Activated CD4-positive, alpha-beta T cell treated with anti-CD3 and anti-CD28 coated beads, Interleukin-2, amount 10 ng/mL, durations not matched to agents 24 days and 14 days (primary cell): ENCODE measurements around the gene PSD. TPM values are rescaled to one million over a fixed set of nuclear protein-coding genes. Genes with fewer than 3 reads are reported as not detected.

Experiments used
- DNase-seq: peaks from one replicate; pipeline ENCODE4 v3.0.0; 2022
- H3K27ac Mint-ChIP-seq: one replicate; pipeline ENCODE4 v1.8.0; 2022; ENCODE audit warnings: mild to moderate bottlenecking, mixed read lengths
- H3K27me3 Mint-ChIP-seq: one replicate; pipeline ENCODE4 v1.8.0; 2022; ENCODE audit warnings: mixed read lengths
- H3K36me3 Mint-ChIP-seq: one replicate; pipeline ENCODE4 v1.8.0; 2022; ENCODE audit warnings: low read depth, mild to moderate bottlenecking, mixed read lengths
- H3K4me1 Mint-ChIP-seq: one replicate; pipeline ENCODE4 v1.8.0; 2021; ENCODE audit warnings: mixed read lengths
- H3K4me3 Mint-ChIP-seq: one replicate; pipeline ENCODE4 v1.8.0; 2022; ENCODE audit warnings: mild to moderate bottlenecking, moderate library complexity, mixed read lengths
- H3K9me3 Mint-ChIP-seq: one replicate; pipeline ENCODE4 v1.8.0; 2021; ENCODE audit warnings: mixed read lengths
- intact Hi-C: fragments of 100-400 bp; cut with micrococcal nuclease; formaldehyde crosslinking; loops from one replicate; pipeline ENCODE4 v1.15.1; 2023
- total RNA-seq: library from RNA; stranded (reverse); gene quantifications from 2 replicates; pipeline ENCODE4 v1.2.3, GENCODE V29; 2022

PSD gene
- total RNA-seq, 1 donor from 2014 or later, result 10.4 TPM

GRCh38 chr10:102421507-102421756 lies 2.8 kb upstream of the PSD start:
- no peaks in the 10 kb centered on the region for H3K9me3 Mint-ChIP-seq
- H3K4me1 Mint-ChIP-seq, result peaks cover 26% of the 10 kb centered on the region
- peaks cover 18% of the 10 kb centered on the region for H3K27me3 Mint-ChIP-seq
- no peak for DNase-seq
- peaks cover 17% of the 10 kb centered on the region for H3K36me3 Mint-ChIP-seq
- H3K4me3 Mint-ChIP-seq, result peak overlapping the region; percentile 96
- intact Hi-C loops, result loop anchor here (1.0 kb wide), 5 partner anchors 11 to 81 kb away; partner anchors contain the start of genes ACTR1A and CUEDC2
- peak overlapping the region; percentile 95 for H3K27ac Mint-ChIP-seq

- Mint-ChIP-seq H3K9me3 (no peaks in the 10 kb centered on the region), H3K4me3 (peak within 1 kb of the TSS; percentile 96), H3K36me3 (peaks cover 17% of the 10 kb centered on the region), H3K27ac (peak within 1 kb of the TSS; percentile 95), H3K4me1 (peaks cover 26% of the 10 kb centered on the region), H3K27me3 (peaks cover 21% of the 10 kb centered on the region)
- intact Hi-C loops, result loop anchor here (1.0 kb wide), 6 partner anchors 11 to 269 kb away; partner anchors contain the start of genes ACTR1A, CUEDC2 and NOLC1
- DNase-seq, result peak; percentile 99
These were observed 2.3 kb upstream of the PSD start, which contains the start of gene FBXL15 for GRCh38 chr10:102420714-102421506. Gene FBXL15, plus strand, starts transcription at chr10:102420836. Its CDS starts 294 bp downstream, at chr10:102421130.

- Mint-ChIP-seq H3K36me3 (peaks cover 14% of the 10 kb centered on the region), H3K9me3 (no peaks in the 10 kb centered on the region), H3K4me3 (peak overlapping the region; percentile 96), H3K27ac (peak overlapping the region; percentile 95), H3K27me3 (peaks cover 21% of the 10 kb centered on the region), H3K4me1 (peaks cover 26% of the 10 kb centered on the region)
- peak; percentile 75 for DNase-seq
- intact Hi-C loops, result loop anchor here (1.0 kb wide), 1 partner anchor 268 kb away; the partner anchor contains the start of gene NOLC1
These were observed 1.7 kb upstream of the PSD start for GRCh38 chr10:102420181-102420713.

- Mint-ChIP-seq H3K27me3 (peaks cover 21% of the 10 kb centered on the region), H3K27ac (peak overlapping the region; percentile 95), H3K36me3 (peaks cover 12% of the 10 kb centered on the region), H3K4me1 (peaks cover 26% of the 10 kb centered on the region), H3K4me3 (peak overlapping the region; percentile 96), H3K9me3 (no peaks in the 10 kb centered on the region)
- DNase-seq, result peak; percentile 96
- intact Hi-C loops, result loop anchor here (1.0 kb wide), 1 partner anchor 267 kb away; the partner anchor contains the start of gene NOLC1
These were observed 940 bp upstream of the PSD start for GRCh38 chr10:102419269-102420180.

GRCh38 chr10:102416695-102417094 lies 1.9 kb downstream of the PSD start:
- Mint-ChIP-seq H3K4me1 (peaks cover 23% of the 10 kb centered on the region), H3K36me3 (peaks cover 2% of the 10 kb centered on the region), H3K27ac (no peak overlapping the region), H3K4me3 (no peak overlapping the region), H3K9me3 (no peaks in the 10 kb centered on the region), H3K27me3 (peaks cover 27% of the 10 kb centered on the region)
- no peak for DNase-seq
- intact Hi-C loops, result no loop called here

- Mint-ChIP-seq H3K4me3 (no peak overlapping the region), H3K27ac (no peak overlapping the region), H3K27me3 (peaks cover 31% of the 10 kb centered on the region), H3K9me3 (no peaks in the 10 kb centered on the region), H3K36me3 (peaks cover 2% of the 10 kb centered on the region), H3K4me1 (peaks cover 27% of the 10 kb centered on the region)
- intact Hi-C loops, result no loop called here
- no peak for DNase-seq
These were observed 2.3 kb downstream of the PSD start for GRCh38 chr10:102416283-102416682.

- intact Hi-C loops, result no loop called here
- Mint-ChIP-seq H3K4me3 (no peak overlapping the region), H3K27ac (no peak overlapping the region)
These were observed 3.8 kb downstream of the PSD start for GRCh38 chr10:102414749-102415148.

GRCh38 chr10:102413806-102414561 lies 4.6 kb downstream of the PSD start:
- peaks cover 2% of the 10 kb centered on the region for H3K36me3 Mint-ChIP-seq
- peaks cover 31% of the 10 kb centered on the region for H3K4me1 Mint-ChIP-seq
- DNase-seq, result no peak
- no peaks in the 10 kb centered on the region for H3K9me3 Mint-ChIP-seq
- no peak overlapping the region for H3K4me3 Mint-ChIP-seq
- H3K27ac Mint-ChIP-seq, result no peak overlapping the region
- intact Hi-C loops, result no loop called here
- H3K27me3 Mint-ChIP-seq, result peaks cover 40% of the 10 kb centered on the region

More at GRCh38 chr10:102414749-102415148, 3.8 kb downstream of the PSD start:
- Mint-ChIP-seq H3K9me3 (no peaks in the 10 kb centered on the region), H3K36me3 (peaks cover 1% of the 10 kb centered on the region), H3K27me3 (peaks cover 38% of the 10 kb centered on the region), H3K4me1 (peaks cover 32% of the 10 kb centered on the region)
- DNase-seq, result no peak

GRCh38 chr10:102413053-102413705 lies 5.4 kb downstream of the PSD start:
- DNase-seq, result peak; percentile 89
- intact Hi-C loops, result no loop called here
- H3K27ac Mint-ChIP-seq, result no peak overlapping the region

GRCh38 chr10:102412293-102412692 lies 6.3 kb downstream of the PSD start:
- Mint-ChIP-seq H3K27me3 (peaks cover 33% of the 10 kb centered on the region), H3K4me3 (no peak overlapping the region), H3K36me3 (peaks cover 5% of the 10 kb centered on the region), H3K27ac (no peak overlapping the region), H3K4me1 (peaks cover 37% of the 10 kb centered on the region), H3K9me3 (no peaks in the 10 kb centered on the region)
- intact Hi-C loops, result no loop called here
- no peak for DNase-seq

More at GRCh38 chr10:102413053-102413705, 5.4 kb downstream of the PSD start:
- H3K36me3 Mint-ChIP-seq, result peaks cover 4% of the 10 kb centered on the region
- peaks cover 32% of the 10 kb centered on the region for H3K4me1 Mint-ChIP-seq
- no peaks in the 10 kb centered on the region for H3K9me3 Mint-ChIP-seq
- no peak overlapping the region for H3K4me3 Mint-ChIP-seq
- peaks cover 38% of the 10 kb centered on the region for H3K27me3 Mint-ChIP-seq

- H3K36me3 Mint-ChIP-seq, result peaks cover 5% of the 10 kb centered on the region
- intact Hi-C loops, result no loop called here
These were observed 7.0 kb downstream of the PSD start for GRCh38 chr10:102411341-102412255.

More at GRCh38 chr10:102411341-102412255, 7.0 kb downstream of the PSD start:
- H3K27me3 Mint-ChIP-seq, result peaks cover 30% of the 10 kb centered on the region
- peak overlapping the region; percentile 94 for H3K4me3 Mint-ChIP-seq
- peak overlapping the region; percentile 71 for H3K27ac Mint-ChIP-seq
- peaks cover 41% of the 10 kb centered on the region for H3K4me1 Mint-ChIP-seq
- no peaks in the 10 kb centered on the region for H3K9me3 Mint-ChIP-seq
- no peak for DNase-seq
